Mucosa of descending colon (tissue), 3 donors: ENCODE measurements around the gene DCC. TPM values are rescaled to one million over a fixed set of nuclear protein-coding genes. Genes with fewer than 3 reads are reported as not detected.

Experiments
- ATAC-seq: fragments of 200-7000 bp; cut with Tn5 transposase; one replicate; pipeline ENCODE4 v1.9.1; 2020; ENCODE audit warnings: mild to moderate bottlenecking, moderate library complexity
- DNase-seq, 3 donors: peaks; one replicate each; pipeline ENCODE4 v3.0.0-alpha.2; 2020
- H3K36me3 ChIP-seq: fragments of 200-600 bp; one replicate; pipeline ENCODE4 v1.8.0; 2021; ENCODE audit warnings: low read depth, mild to moderate bottlenecking
- H3K4me1 ChIP-seq: fragments of 200-600 bp; one replicate; pipeline ENCODE4 v1.8.0; 2021; ENCODE audit warnings: low read depth, mild to moderate bottlenecking
- H3K4me3 ChIP-seq: fragments of 200-600 bp; one replicate; pipeline ENCODE4 v1.8.0; 2021; ENCODE audit warnings: mild to moderate bottlenecking
- H3K9me3 ChIP-seq: fragments of 200-600 bp; one replicate; pipeline ENCODE4 v1.8.0; 2021; ENCODE audit warnings: mild to moderate bottlenecking
- intact Hi-C, 2 donors: fragments of 100-400 bp; cut with DNase I in 1 of 2; cut with micrococcal nuclease in 1 of 2; formaldehyde crosslinking; loops; one replicate each; pipeline versions ENCODE4 v1.11.0 to v1.11.1; 2022; cut with DNase I, micrococcal nuclease
- total RNA-seq, 3 donors: library from RNA; stranded (reverse); fragmentation: NEBNext Ultra II Directional in 2 of 3; extraction: Animal tissue kit (Norgen Biotek cat#: 25700) in 2 of 3; gene quantifications; one replicate each; pipeline versions ENCODE4 v1.2.1 to v1.2.4, GENCODE V29; 2021 to 2023
- TF ChIP-seq, protein P1 (sequence below): fragments of 200-600 bp; IDR thresholded peaks from one replicate; pipeline ENCODE4 v1.8.0; 2022; ENCODE audit warnings: antibody characterized with exemption, mild to moderate bottlenecking
- donor health status: DM: no; HTN: no; CAD: no; lungs with moderate emphysema.
- donor health status: DM: no; HTN: no; CAD: no.
- donor health status: DM: no; HTN: yes; CAD: no.

Gene DCC
- total RNA-seq, 3 donors from 2014 or later, result 0.26 to 1.3 (median 0.34) TPM

DNA sequence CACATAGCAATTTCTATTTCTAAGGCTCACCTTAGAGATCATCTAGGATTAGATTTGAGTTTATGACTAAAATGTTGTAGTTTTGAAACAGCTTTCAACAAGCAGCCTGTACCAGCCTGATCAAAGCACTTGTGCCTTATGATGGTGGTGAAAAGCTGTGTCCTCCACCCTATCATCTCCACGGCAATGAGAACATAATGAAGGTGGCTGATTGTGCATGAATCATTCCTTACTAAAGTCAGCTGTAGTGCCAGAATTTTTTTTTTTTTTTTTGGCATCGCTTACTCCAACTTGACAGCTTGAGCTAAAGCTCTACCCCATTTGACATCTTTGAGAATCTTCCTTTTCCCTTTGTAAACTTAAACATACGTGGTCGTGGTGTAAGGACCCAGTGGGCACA lies 86.0 kb downstream of the DCC start:
- DNase-seq (no peak), ATAC-seq (no peak)
- intact Hi-C loops, result no loop called here
- no peak overlapping the region for H3K4me3 ChIP-seq
- no peaks in the 10 kb centered on the region for H3K9me3 ChIP-seq
- no peaks in the 10 kb centered on the region for H3K36me3 ChIP-seq
- TF ChIP-seq, protein P1, sequence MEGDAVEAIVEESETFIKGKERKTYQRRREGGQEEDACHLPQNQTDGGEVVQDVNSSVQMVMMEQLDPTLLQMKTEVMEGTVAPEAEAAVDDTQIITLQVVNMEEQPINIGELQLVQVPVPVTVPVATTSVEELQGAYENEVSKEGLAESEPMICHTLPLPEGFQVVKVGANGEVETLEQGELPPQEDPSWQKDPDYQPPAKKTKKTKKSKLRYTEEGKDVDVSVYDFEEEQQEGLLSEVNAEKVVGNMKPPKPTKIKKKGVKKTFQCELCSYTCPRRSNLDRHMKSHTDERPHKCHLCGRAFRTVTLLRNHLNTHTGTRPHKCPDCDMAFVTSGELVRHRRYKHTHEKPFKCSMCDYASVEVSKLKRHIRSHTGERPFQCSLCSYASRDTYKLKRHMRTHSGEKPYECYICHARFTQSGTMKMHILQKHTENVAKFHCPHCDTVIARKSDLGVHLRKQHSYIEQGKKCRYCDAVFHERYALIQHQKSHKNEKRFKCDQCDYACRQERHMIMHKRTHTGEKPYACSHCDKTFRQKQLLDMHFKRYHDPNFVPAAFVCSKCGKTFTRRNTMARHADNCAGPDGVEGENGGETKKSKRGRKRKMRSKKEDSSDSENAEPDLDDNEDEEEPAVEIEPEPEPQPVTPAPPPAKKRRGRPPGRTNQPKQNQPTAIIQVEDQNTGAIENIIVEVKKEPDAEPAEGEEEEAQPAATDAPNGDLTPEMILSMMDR, result no peak
- no peaks in the 10 kb centered on the region for H3K4me1 ChIP-seq

DNA sequence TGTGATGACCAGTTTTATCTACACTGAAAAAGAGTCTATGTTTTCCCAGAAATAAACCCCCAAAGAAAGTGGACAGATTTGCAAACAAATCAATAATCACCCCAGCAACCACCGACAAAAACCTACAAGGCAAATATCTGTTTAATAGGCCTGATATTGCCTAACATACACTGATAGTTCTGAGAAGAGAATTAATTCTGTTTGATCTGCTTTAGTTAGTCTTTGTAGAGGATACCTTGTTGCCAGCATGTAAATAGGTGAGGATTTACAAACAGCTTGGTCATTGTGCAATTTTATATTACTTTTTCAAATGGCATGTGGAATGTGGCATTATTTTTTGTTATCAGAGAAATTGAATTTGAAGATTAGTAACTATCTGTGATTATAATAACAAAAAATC lies 86.5 kb downstream of the DCC start:
- intact Hi-C loops, result no loop called here
- TF ChIP-seq, protein P1, result no peak

DNA sequence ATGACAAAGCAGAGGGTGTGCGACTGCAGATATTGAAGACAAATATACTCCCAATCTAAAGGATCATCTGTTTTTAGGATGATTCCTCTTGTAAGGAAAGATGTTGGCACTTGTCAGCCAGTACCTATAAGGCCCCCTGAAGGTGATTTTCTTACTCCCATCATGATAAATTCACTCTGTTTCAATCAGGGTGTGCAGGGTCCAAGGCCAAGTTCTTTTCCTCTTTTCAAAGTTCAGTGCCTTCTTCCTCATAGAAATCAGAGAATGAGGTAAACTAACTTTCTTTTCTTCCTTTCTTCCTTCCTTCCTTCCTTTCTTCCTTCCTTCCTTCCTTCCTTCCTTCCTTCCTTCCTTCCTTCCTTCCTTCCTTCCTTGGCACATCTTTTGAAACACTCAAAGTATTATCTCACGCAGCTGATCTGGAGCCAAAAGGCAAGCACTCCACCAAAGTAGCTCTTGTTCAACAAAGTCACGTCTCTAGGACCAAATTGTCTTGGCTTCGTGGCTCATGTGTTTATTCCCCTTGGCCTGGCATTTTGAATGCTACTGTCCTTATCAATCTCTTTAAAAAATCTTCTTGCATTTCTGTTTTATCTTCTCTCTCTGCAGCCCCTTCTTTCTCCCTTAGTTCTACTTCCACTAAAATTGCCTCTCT lies 87.7 kb downstream of the DCC start:
- Histone ChIP-seq H3K4me1 (no peaks in the 10 kb centered on the region), H3K4me3 (no peak overlapping the region), H3K9me3 (no peaks in the 10 kb centered on the region), H3K36me3 (no peaks in the 10 kb centered on the region)
- TF ChIP-seq, protein P1, result no peak
- ATAC-seq, result no peak
- intact Hi-C loops, result no loop called here
- no peak for DNase-seq

More for the DNA sequence above, 86.5 kb downstream of the DCC start:
- ATAC-seq, result no peak
- no peak overlapping the region for H3K4me3 ChIP-seq
- no peak for DNase-seq
- H3K4me1 ChIP-seq, result no peaks in the 10 kb centered on the region
- H3K36me3 ChIP-seq, result no peaks in the 10 kb centered on the region
- no peaks in the 10 kb centered on the region for H3K9me3 ChIP-seq

- Histone ChIP-seq H3K9me3 (no peaks in the 10 kb centered on the region), H3K4me1 (no peaks in the 10 kb centered on the region), H3K4me3 (no peak overlapping the region), H3K36me3 (no peaks in the 10 kb centered on the region)
- DNase-seq (no peak), ATAC-seq (no peak)
- intact Hi-C loops, result no loop called here
- TF ChIP-seq, protein P1, result no peak
Measured at GRCh38 chr18:52431683-52432082, 91.7 kb downstream of the DCC start.

DNA sequence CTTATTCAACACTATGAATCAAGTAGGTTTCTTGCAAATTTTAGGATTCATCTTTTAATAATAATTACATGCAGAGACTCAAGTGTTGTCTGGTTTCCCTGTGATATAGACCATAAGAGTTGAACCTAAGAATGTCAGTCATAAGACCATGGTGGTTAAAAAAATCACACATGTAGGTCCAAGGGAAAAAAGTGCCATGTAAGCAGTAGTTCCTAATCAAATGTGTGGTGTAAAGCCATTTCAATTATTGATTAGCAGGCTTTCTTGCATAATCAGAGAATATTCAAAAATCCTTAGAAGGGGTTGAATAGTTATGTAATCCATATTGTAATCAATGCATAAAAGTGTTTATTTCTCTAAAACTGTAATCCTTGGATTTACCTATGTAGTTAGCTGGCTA lies 93.8 kb downstream of the DCC start:
- H3K4me3 ChIP-seq, result no peak overlapping the region
- TF ChIP-seq, protein P1, result no peak
- intact Hi-C loops, result no loop called here
- H3K36me3 ChIP-seq, result no peaks in the 10 kb centered on the region
- H3K9me3 ChIP-seq, result no peaks in the 10 kb centered on the region
- DNase-seq (no peak), ATAC-seq (no peak)
- H3K4me1 ChIP-seq, result no peaks in the 10 kb centered on the region

GRCh38 chr18:52435301-52435700 lies 95.3 kb downstream of the DCC start:
- no peaks in the 10 kb centered on the region for H3K4me1 ChIP-seq
- H3K36me3 ChIP-seq, result no peaks in the 10 kb centered on the region
- ATAC-seq (no peak), DNase-seq (no peak)
- no peak overlapping the region for H3K4me3 ChIP-seq
- intact Hi-C loops, result no loop called here
- no peaks in the 10 kb centered on the region for H3K9me3 ChIP-seq
- TF ChIP-seq, protein P1, result no peak
